HCT116 (cell line): Measurements from ENCODE around the gene EIF4EBP3. TPM values are rescaled to one million over a fixed set of nuclear protein-coding genes. Genes with fewer than 3 reads are reported as not detected.

Experiments
- ATAC-seq: fragments of 200-7000 bp; cut with Tn5 transposase; 2 replicates; pipeline ENCODE4 v1.9.1; 2020; ENCODE audit warnings: mild to moderate bottlenecking, moderate library complexity
- BruUV-seq: library from RNA; stranded (reverse); fragments of 400-500 nt; replicated peaks from 2 replicates; lab custom pipeline; 2021; lab: Mats Ljungman, UMichigan
- CTCF ChIA-PET: fragments of 300-600 bp; sonication (Branson Sonifier 250); formaldehyde crosslinking; loops from one replicate; lab custom pipeline; 2021; ENCODE audit warnings: antibody characterized with exemption; lab: Charles Lee
- POLR2A ChIA-PET: fragments of 300-600, 350-600 bp; sonication (Branson Sonifier 250); formaldehyde crosslinking; loops from one replicate; lab custom pipeline; 2021; ENCODE audit warnings: antibody characterized with exemption; lab: Charles Lee
- RAD21 ChIA-PET, 2 experiments: fragments of 300-600 bp; sonication (Branson Sonifier 250); formaldehyde crosslinking; loops; one replicate each; lab custom pipeline; 2023; ENCODE audit warnings: low total read pairs in 2 of 2; ENCODE audit not compliant: uncharacterized antibody in 2 of 2, unreplicated experiment in 2 of 2, low non-redundant PET in 1 of 2; lab: Charles Lee
- DNase-seq: peaks from one replicate; pipeline ENCODE4 v3.0.0-alpha.2; 2010; ENCODE audit warnings: low read depth, low spot score
- H2AFZ ChIP-seq: fragments of 200-600 bp; shearing (Covaris generic), sonication (generic); 2 replicates; pipeline ENCODE4 v1.6.1; 2017; ENCODE audit warnings: low read depth, mixed run types, mixed read lengths, antibody characterized with exemption, low read length; ENCODE audit not compliant: poor library complexity, severe bottlenecking
- H3K27ac ChIP-seq: 2 replicates; pipeline ENCODE4 v1.5.1; 2012; ENCODE audit warnings: low read depth, low read length
- H3K27me3 ChIP-seq: fragments of 200-600 bp; sonication (generic); 2 replicates; pipeline ENCODE4 v1.6.1; 2016; ENCODE audit warnings: mixed run types, low read length, mixed read lengths; ENCODE audit not compliant: insufficient read depth
- H3K36me3 ChIP-seq, 2 experiments: fragments of 200-500 bp in 1 of 2; fragments of 200-600 bp in 1 of 2; sonication (Bioruptor generic) in 1 of 2; sonication (generic) in 1 of 2; 2 replicates each; pipeline versions ENCODE4 v1.5.1 to v1.6.1; 2014 to 2016; ENCODE audit warnings: low read length in 2 of 2, inconsistent platforms in 1 of 2, mixed read lengths in 1 of 2, mixed run types in 1 of 2; ENCODE audit not compliant: insufficient read depth in 2 of 2, control insufficient read depth in 1 of 2
- H3K4me1 ChIP-seq, 2 experiments: fragments of 200-600 bp in 1 of 2; sonication (generic) in 1 of 2; 2 replicates each; pipeline versions ENCODE4 v1.5.1 to v1.6.1; 2012 to 2017; ENCODE audit warnings: low read length in 2 of 2, inconsistent platforms in 1 of 2, mild to moderate bottlenecking in 1 of 2, mixed read lengths in 1 of 2, mixed run types in 1 of 2, moderate library complexity in 1 of 2; ENCODE audit not compliant: insufficient read depth in 2 of 2, control insufficient read depth in 1 of 2
- H3K4me2 ChIP-seq: fragments of 200-600 bp; sonication (generic); 2 replicates; pipeline ENCODE4 v1.6.1; 2017; ENCODE audit warnings: mixed run types, low read length, mixed read lengths
- H3K4me3 ChIP-seq, 2 experiments: fragments of 200-600 bp in 1 of 2; sonication (generic) in 1 of 2; replicated peaks in 1 of 2; 2 replicates each; pipeline ENCODE4 v1.5.1; 2011 to 2016; ENCODE audit warnings: low read length in 2 of 2, control low read depth in 1 of 2, low read depth in 1 of 2, mild to moderate bottlenecking in 1 of 2, mixed read lengths in 1 of 2, mixed run types in 1 of 2
- H3K79me2 ChIP-seq: fragments of 200-600 bp; sonication (generic); 2 replicates; pipeline ENCODE4 v1.6.1; 2017; ENCODE audit warnings: mild to moderate bottlenecking, mixed run types, low read length, moderate library complexity, mixed read lengths; ENCODE audit not compliant: insufficient read depth
- H3K9ac ChIP-seq: fragments of 200-600 bp; sonication (generic); 2 replicates; pipeline ENCODE4 v1.6.1; 2016; ENCODE audit warnings: low read length, mixed read lengths
- H3K9me2 ChIP-seq: fragments of 200-600 bp; sonication (generic), shearing (Covaris generic); 2 replicates; pipeline ENCODE4 v1.6.1; 2017; ENCODE audit warnings: mixed run types, mild to moderate bottlenecking, moderate library complexity; ENCODE audit not compliant: insufficient read depth
- H3K9me3 ChIP-seq, 2 experiments: fragments of 200-500 bp in 1 of 2; fragments of 200-600 bp in 1 of 2; sonication (Bioruptor generic) in 1 of 2; sonication (generic) in 1 of 2; 2 replicates each; pipeline ENCODE4 v1.6.1; 2014 to 2017; ENCODE audit warnings: low read length in 2 of 2, mixed read lengths in 2 of 2, inconsistent platforms in 1 of 2, low read depth in 1 of 2, mild to moderate bottlenecking in 1 of 2, mixed run types in 1 of 2, moderate library complexity in 1 of 2; ENCODE audit not compliant: control insufficient read depth in 1 of 2, insufficient read depth in 1 of 2
- H4K20me1 ChIP-seq: fragments of 200-600 bp; sonication (generic), shearing (Covaris generic); 2 replicates; pipeline ENCODE4 v1.6.1; 2017; ENCODE audit warnings: mixed run types, mild to moderate bottlenecking, moderate library complexity; ENCODE audit not compliant: insufficient read depth
- ATF3 ChIP-seq: IDR thresholded peaks from 2 replicates; pipeline ENCODE4 v1.6.1; 2012
- EGR1 ChIP-seq: IDR thresholded peaks from 2 replicates; pipeline ENCODE4 v1.6.1; 2012; ENCODE audit warnings: low read depth
- EZH2 ChIP-seq: fragments of 200-600 bp; sonication (generic); IDR thresholded peaks from 2 replicates; pipeline ENCODE4 v1.6.1; 2017; ENCODE audit warnings: antibody characterized with exemption, mixed run types
- EZH2phosphoT487 ChIP-seq: fragments of 200-600 bp; IDR thresholded peaks from 2 replicates; pipeline ENCODE4 v1.6.1; 2018; ENCODE audit warnings: antibody characterized with exemption, borderline replicate concordance
- FOSL1 ChIP-seq: IDR thresholded peaks from 2 replicates; pipeline ENCODE4 v1.6.1; 2012; ENCODE audit warnings: low read depth
- JUND ChIP-seq: IDR thresholded peaks from 2 replicates; pipeline ENCODE4 v1.6.1; 2012
- MAX ChIP-seq: IDR thresholded peaks from 2 replicates; pipeline ENCODE4 v1.6.1; 2012
- POLR2AphosphoS5 ChIP-seq: IDR thresholded peaks from 2 replicates; pipeline ENCODE4 v1.6.1; 2011; ENCODE audit warnings: mild to moderate bottlenecking, low read depth, low read length, moderate library complexity
- RAD21 ChIP-seq: IDR thresholded peaks from 2 replicates; pipeline ENCODE4 v1.6.1; 2012; ENCODE audit warnings: low read depth, mild to moderate bottlenecking
- SIN3A ChIP-seq: IDR thresholded peaks from 2 replicates; pipeline ENCODE4 v1.6.1; 2012; ENCODE audit warnings: low read depth
- YY1 ChIP-seq: IDR thresholded peaks from 2 replicates; pipeline ENCODE4 v1.6.1; 2011; ENCODE audit warnings: low read length, low read depth, moderate library complexity, mild to moderate bottlenecking; ENCODE audit not compliant: insufficient replicate concordance; ENCODE audit errors: extremely low read depth
- ZNF274 ChIP-seq: fragments of 200-500 bp; sonication (Bioruptor generic); IDR thresholded peaks from 2 replicates; pipeline ENCODE4 v1.6.1; 2014; ENCODE audit warnings: mild to moderate bottlenecking, low read depth, low read length, inconsistent platforms
- intact Hi-C: fragments of 100-400 bp; cut with micrococcal nuclease; formaldehyde crosslinking; loops from 2 replicates; pipeline ENCODE4 v1.10.0; 2022
- total RNA-seq: library from RNA; stranded (reverse); gene quantifications from one replicate; pipeline ENCODE4 v1.2.1, GENCODE V29; 2021; ENCODE audit not compliant: unreplicated experiment

The EIF4EBP3 gene
- total RNA-seq, 1 experiment from 2014 or later = 6.0 TPM

GRCh38 chr5:140551872-140552271 lies 4.4 kb downstream of the EIF4EBP3 start:
- no peaks in the 10 kb centered on the region for H3K9me2 ChIP-seq
- H3K4me2 ChIP-seq = no peak overlapping the region
- no peak overlapping the region for H2AFZ ChIP-seq
- H4K20me1 ChIP-seq = no peaks in the 10 kb centered on the region; the same call in 1 of the 2 replicates
- no peak overlapping the region for H3K9ac ChIP-seq
- ATAC-seq (no peak), DNase-seq (no peak)
- H3K79me2 ChIP-seq = peaks cover 65% of the 10 kb centered on the region
- POLR2A ChIA-PET = no interaction called here
- BruUV-seq = no TSS peak
- no peak overlapping the region for H3K27ac ChIP-seq
- CTCF ChIA-PET = no interaction called here
- H3K9me3 ChIP-seq = no peaks in the 10 kb centered on the region
- TF ChIP-seq RAD21 = no peak
- no peak for TF ChIP-seq POLR2AphosphoS5
- no peak for TF ChIP-seq ZNF274
- TF ChIP-seq ATF3 = no peak
- TF ChIP-seq JUND = no peak
- TF ChIP-seq EGR1 = no peak
- TF ChIP-seq SIN3A = no peak
- no peak for TF ChIP-seq FOSL1
- no peak for TF ChIP-seq EZH2phosphoT487
- TF ChIP-seq MAX = no peak
- H3K4me1 ChIP-seq = peaks cover 5 to 40% of the 10 kb centered on the region in 2 experiments; a peak in 3 of 4 replicates
- intact Hi-C loops = no loop called here
- H3K4me3 ChIP-seq = no peak overlapping the region
- RAD21 ChIA-PET = no interaction called here
- no peaks in the 10 kb centered on the region for H3K27me3 ChIP-seq
- H3K36me3 ChIP-seq = peaks cover 9 to 40% of the 10 kb centered on the region in 2 experiments; a peak in 3 of 4 replicates

GRCh38 chr5:140553657-140554056 lies 6.2 kb downstream of the EIF4EBP3 start:
- Histone ChIP-seq H3K27me3 (no peaks in the 10 kb centered on the region), H2AFZ (no peak overlapping the region), H3K4me3 (no peak overlapping the region), H3K9me3 (no peaks in the 10 kb centered on the region), H4K20me1 (no peaks in the 10 kb centered on the region; the same call in 1 of the 2 replicates), H3K9ac (no peak overlapping the region), H3K4me1 (peaks cover 8 to 39% of the 10 kb centered on the region in 2 experiments), H3K79me2 (peaks cover 68% of the 10 kb centered on the region), H3K27ac (no peak overlapping the region), H3K36me3 (peaks cover 9 to 38% of the 10 kb centered on the region in 2 experiments; a peak in 3 of 4 replicates), H3K9me2 (no peaks in the 10 kb centered on the region), H3K4me2 (no peak overlapping the region)
- no peak for DNase-seq
- TF ChIP-seq JUND (no peak), POLR2AphosphoS5 (peak; percentile 23; the same call in 1 of the 2 replicates), ZNF274 (no peak), EZH2 (no peak), YY1 (no peak)
- ATAC-seq = no peak
- ChIA-PET RAD21 (no interaction called here), CTCF (no interaction called here), POLR2A (no interaction called here)
- intact Hi-C loops = no loop called here
- no TSS peak for BruUV-seq
